Loucy (cell line): ENCODE results near the gene FGFR4.

Source experiments
- CTCF ChIP-seq: fragments of 200-600 bp; sonication (generic); conservative IDR thresholded peaks from 2 replicates; pipeline ENCODE4 v1.5.1; 2014; ENCODE audit warnings: mild to moderate bottlenecking, antibody characterized with exemption, low read length
- EZH2phosphoT487 ChIP-seq: fragments of 200-600 bp; IDR thresholded peaks from 2 replicates; pipeline ENCODE4 v1.6.1; 2018; ENCODE audit warnings: antibody characterized with exemption, mild to moderate bottlenecking, moderate library complexity, borderline replicate concordance

- no peak for TF ChIP-seq CTCF
- TF ChIP-seq EZH2phosphoT487: no peak
These were observed 4.9 kb upstream of the FGFR4 start for GRCh38 chr5:177081859-177082258.
